Measurements from ENCODE around the gene C1orf53. TPM values are rescaled to one million over a fixed set of nuclear protein-coding genes. Genes with fewer than 3 reads are reported as not detected.

The C1orf53 gene
- total RNA-seq, 3 donors from 2014 or later, result 1.1 to 6.8 (median 4.1) TPM

DNA sequence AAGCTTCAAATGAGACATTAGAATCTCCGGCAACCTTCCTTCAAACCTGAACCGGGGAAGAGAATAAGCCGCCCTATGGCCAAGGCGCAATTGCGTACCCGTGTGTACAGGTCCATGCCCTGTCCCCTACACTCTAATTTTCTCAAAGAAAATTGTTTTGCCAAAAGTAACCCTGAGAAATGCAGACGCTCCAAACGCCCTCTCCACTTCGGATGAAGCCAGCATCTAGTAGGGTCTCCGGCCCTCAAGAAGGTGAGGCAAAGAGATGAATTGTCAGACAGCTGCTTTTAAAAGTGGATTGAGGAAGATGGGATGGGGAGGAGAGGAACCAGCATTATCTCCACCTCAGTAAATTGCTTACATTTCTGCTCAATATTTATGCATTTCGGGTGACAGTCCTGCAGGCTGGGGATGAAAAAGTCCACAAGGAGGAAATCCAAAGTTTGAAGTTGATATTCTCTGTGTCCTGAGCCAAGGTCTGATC, 14.1 kb downstream of the C1orf53 start:
- Histone ChIP-seq H3K4me3 (no peak overlapping the region), H3K4me1 (ENCODE audit: low read depth) (peaks cover 53% of the 10 kb centered on the region), H3K36me3 (ENCODE audit: low read depth) (no peaks in the 10 kb centered on the region), H3K9me3 (no peaks in the 10 kb centered on the region)
- TF ChIP-seq, protein P1, sequence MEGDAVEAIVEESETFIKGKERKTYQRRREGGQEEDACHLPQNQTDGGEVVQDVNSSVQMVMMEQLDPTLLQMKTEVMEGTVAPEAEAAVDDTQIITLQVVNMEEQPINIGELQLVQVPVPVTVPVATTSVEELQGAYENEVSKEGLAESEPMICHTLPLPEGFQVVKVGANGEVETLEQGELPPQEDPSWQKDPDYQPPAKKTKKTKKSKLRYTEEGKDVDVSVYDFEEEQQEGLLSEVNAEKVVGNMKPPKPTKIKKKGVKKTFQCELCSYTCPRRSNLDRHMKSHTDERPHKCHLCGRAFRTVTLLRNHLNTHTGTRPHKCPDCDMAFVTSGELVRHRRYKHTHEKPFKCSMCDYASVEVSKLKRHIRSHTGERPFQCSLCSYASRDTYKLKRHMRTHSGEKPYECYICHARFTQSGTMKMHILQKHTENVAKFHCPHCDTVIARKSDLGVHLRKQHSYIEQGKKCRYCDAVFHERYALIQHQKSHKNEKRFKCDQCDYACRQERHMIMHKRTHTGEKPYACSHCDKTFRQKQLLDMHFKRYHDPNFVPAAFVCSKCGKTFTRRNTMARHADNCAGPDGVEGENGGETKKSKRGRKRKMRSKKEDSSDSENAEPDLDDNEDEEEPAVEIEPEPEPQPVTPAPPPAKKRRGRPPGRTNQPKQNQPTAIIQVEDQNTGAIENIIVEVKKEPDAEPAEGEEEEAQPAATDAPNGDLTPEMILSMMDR (IDR thresholded peaks at IDR 0.05), result no peak
- ATAC-seq (peak; percentile 5), DNase-seq (no peak)
- intact Hi-C loops (cut with DNase I, micrococcal nuclease), result no loop called here

DNA sequence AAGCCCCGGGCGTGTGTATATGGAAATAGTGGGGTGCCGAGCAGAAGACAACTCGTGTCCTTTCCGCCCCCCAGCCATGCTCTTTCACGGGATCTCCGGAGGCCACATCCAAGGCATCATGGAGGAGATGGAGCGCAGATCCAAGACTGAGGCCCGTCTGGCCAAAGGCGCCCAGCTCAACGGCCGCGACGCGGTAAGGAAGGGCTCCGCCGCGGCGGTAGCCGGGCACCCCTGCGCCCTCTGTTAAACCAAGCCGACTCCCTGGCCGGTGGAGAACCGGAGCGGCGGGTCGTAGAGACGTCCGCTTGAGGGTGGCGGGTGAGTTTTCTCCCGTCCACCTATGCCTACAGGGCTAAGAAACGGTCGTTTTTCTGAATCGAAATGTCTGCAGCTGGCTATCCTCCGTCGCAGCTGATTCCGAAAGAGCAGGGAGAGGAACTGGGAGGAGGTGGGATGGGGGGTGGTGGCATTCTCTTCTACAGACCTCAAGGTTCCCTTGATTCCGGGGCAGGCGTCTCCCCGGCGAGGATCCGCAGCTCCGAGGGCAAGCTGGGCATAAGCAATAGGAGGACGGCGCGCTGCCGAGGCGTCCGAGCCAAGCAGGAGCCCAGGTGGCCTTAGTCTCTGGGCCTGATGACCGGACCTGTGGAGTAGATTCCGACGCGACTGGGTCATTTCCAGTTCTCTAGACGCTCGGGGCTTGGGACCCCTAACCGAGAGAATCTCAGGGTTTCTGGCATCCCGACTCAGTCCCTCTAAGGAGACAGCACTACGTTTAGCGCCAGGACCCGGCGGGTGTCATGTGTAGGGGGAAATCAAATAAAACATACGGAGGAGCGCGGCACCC, 15.6 kb downstream of the C1orf53 start:
- H3K9me3 ChIP-seq, result no peaks in the 10 kb centered on the region
- peaks cover 41% of the 10 kb centered on the region for H3K4me1 ChIP-seq (ENCODE audit: low read depth)
- peak in 2 of 3 donors; percentile 19 to 47 for DNase-seq
- TF ChIP-seq, protein P1 (IDR thresholded peaks at IDR 0.05), result no peak
- peak; percentile 35 for ATAC-seq
- no peaks in the 10 kb centered on the region for H3K36me3 ChIP-seq (ENCODE audit: low read depth)
- no peak overlapping the region for H3K4me3 ChIP-seq
- intact Hi-C loops (cut with DNase I, micrococcal nuclease), result no loop called here

DNA sequence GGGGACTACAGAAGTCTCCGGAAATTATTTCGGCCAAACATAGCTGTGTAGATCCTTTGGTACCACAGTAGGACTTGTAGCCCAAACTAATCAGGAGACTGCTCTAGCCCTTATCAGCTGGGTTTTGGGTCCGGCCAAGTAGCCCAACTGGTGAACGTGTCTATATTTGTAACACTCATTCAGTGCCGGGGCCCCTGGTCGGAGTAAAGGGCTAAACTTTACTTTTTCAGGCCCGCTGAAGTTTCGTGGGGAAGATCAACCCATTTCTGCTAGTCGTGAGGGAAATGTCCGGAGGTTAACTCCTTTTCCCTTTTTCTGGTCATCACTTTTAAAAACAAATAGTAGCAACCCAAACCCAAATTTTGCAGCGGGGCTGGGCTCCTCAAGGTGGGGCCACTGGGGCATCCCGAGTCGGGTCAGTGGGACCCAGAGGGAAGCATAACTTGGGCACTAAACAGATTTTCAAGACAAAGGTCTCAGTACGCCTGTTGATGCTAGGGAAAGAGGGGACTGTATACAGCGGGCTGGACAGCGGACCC, 16.4 kb downstream of the C1orf53 start:
- intact Hi-C loops (cut with DNase I, micrococcal nuclease), result no loop called here
- Histone ChIP-seq H3K4me1 (ENCODE audit: low read depth) (peaks cover 37% of the 10 kb centered on the region), H3K36me3 (ENCODE audit: low read depth) (no peaks in the 10 kb centered on the region), H3K4me3 (no peak overlapping the region), H3K9me3 (no peaks in the 10 kb centered on the region)
- TF ChIP-seq, protein P1 (IDR thresholded peaks at IDR 0.05), result no peak
- ATAC-seq (no peak), DNase-seq (no peak)

DNA sequence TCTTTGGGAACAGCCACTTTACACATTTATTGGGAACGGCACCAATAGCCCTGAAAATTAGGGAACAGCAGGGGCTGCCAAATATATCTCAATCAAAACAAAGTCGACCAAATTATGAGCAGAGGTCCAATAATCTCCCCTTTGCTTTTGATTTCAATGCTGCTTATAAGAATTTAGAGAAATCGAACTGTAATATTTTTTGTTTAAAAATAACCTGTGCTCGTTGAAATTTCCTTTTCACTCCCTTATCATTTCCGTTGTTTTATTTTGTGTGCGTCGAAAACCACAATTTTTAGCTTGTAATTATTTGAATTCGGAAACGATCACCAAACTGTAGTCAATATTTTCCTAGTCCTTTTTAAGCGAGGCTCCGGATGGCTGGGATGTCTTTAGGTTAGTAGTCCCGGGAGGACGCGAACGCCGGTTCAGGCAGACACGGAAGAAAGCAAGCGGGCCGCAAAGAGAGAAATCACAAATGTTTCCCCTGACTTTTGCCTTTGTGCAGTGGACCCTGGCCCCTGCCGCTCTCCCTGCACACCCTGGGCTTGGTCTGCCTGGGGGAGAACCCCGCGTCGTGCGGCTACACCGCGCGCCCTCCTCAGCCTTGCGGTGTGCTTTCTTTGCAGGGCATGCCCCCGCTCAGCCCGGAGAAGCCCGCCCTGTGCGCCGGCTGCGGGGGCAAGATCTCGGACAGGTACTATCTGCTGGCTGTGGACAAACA, 17.1 kb downstream of the C1orf53 start:
- TF ChIP-seq, protein P1 (IDR thresholded peaks at IDR 0.05), result no peak
- peak in 2 of 3 donors; percentile 25 for DNase-seq
- Histone ChIP-seq H3K4me1 (ENCODE audit: low read depth) (peaks cover 37% of the 10 kb centered on the region), H3K36me3 (ENCODE audit: low read depth) (no peaks in the 10 kb centered on the region), H3K4me3 (no peak overlapping the region), H3K9me3 (no peaks in the 10 kb centered on the region)
- no peak for ATAC-seq
- intact Hi-C loops (cut with DNase I, micrococcal nuclease), result loop anchor here in 1 of 2 donors (10.0 kb wide), 1 partner anchor 395 kb away; no protein-coding TSS in a partner anchor

DNA sequence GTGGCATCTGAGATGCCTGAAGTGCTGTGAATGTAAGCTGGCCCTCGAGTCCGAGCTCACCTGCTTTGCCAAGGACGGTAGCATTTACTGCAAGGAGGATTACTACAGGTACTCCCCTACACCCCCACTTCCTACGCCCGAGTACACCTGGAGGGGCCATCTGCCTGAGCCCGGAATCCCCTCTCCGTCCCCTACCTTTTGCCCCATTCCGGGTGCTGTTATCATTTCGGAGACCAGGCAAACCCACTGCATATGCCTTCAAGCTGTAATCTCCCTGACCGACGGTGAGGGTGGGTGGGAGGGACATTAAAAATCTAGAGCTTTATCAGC, 17.6 kb downstream of the C1orf53 start:
- DNase-seq (no peak), ATAC-seq (no peak)
- TF ChIP-seq, protein P1 (IDR thresholded peaks at IDR 0.05), result no peak
- H3K36me3 ChIP-seq (ENCODE audit: low read depth), result no peaks in the 10 kb centered on the region
- intact Hi-C loops (cut with DNase I, micrococcal nuclease), result loop anchor here in 1 of 2 donors (10.0 kb wide), 1 partner anchor 395 kb away; no protein-coding TSS in a partner anchor
- H3K4me3 ChIP-seq, result no peak overlapping the region
- H3K9me3 ChIP-seq, result no peaks in the 10 kb centered on the region
- peaks cover 37% of the 10 kb centered on the region for H3K4me1 ChIP-seq (ENCODE audit: low read depth)
